ENCODE data around the gene SLC16A5.
"Not testable (repeated sequence)": the region's sequence is repeated elsewhere in the genome, so short reads cannot be mapped to it uniquely, and the experiment has no call there.

Gene SLC16A5

DNA sequence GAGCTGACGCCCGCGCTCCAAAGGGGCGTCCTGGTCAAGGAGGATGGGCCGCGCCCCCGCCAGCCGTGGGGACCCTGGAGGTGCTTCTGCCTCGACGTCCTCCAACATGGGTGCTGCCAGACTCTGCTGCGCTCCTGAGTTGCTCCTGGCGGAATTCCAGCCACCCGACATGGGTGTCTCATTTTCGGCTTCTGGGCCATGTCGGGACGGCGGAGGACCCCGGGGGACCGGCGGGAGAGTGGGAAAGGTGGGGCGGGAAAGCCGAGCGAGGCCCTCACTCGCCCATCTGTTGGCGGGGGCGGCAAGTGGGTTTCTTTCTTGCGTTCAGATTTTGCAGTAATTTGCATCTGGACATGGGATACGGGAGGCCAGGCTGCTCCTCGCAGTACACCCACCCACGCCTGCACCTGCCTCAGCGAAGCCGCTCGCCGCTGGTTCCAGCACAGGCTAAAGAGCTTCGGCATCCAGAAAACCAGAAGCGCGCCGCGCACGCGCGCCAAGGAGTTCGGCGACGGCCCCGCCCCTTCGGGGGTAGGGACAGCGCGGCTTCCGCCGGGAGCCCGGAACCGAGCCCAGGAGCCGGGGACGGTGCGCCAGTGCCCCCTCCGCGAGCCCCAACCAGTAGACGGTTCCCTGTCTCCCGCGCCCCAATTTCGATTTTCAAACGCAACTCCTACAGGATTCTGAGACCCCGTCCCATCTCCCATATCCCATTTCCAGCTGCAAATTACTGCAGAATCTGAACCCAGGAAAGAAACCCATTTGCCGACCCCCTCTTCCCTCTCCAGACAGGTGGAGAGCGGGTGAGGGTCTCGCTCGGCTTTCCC is 21.9 kb downstream of the SLC16A5 start, which contains the start of gene ARMC7:
Gene ARMC7, plus strand, starts transcription at position 563 of the 827 bp plus-strand sequence. CDS start 320 bp downstream, outside the sequence.
- DNase-seq (ENCODE audit: low read depth in 1 of 2, low spot score in 1 of 2), result peak; percentile 84 to 91

DNA sequence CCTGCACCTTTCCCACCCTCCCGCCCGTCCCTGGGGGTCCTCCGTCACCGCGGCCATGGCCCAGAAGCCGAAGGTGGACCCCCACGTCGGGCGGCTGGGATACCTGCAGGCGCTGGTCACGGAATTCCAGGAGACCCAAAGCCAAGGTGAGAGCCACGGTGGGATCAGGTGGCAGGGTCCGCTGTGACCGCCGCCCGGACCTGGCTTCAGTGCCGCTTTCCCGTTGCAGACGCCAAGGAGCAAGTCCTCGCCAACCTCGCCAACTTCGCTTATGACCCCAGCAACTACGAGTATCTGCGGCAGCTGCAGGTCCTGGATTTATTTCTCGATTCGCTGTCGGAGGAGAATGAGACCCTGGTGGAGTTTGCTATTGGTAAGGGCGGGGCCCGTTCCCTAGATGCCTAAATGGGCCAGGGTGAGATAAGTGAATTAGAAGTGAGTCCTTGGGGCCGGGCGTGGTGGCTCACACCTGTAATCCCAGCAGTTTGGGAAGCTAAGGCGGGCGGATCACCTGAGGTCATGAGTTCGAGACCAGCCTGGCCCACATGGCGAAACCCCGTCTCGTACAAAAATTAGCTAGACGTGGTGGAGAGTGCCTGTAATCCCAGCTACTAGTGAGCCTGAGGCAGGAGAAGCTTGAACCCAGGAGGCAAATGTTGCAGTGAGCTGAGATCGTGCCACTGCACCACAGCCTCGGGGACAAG is 22.6 kb downstream of the SLC16A5 start:
- DNase-seq (ENCODE audit: low read depth in 1 of 2, low spot score in 1 of 2), result no peak

DNA sequence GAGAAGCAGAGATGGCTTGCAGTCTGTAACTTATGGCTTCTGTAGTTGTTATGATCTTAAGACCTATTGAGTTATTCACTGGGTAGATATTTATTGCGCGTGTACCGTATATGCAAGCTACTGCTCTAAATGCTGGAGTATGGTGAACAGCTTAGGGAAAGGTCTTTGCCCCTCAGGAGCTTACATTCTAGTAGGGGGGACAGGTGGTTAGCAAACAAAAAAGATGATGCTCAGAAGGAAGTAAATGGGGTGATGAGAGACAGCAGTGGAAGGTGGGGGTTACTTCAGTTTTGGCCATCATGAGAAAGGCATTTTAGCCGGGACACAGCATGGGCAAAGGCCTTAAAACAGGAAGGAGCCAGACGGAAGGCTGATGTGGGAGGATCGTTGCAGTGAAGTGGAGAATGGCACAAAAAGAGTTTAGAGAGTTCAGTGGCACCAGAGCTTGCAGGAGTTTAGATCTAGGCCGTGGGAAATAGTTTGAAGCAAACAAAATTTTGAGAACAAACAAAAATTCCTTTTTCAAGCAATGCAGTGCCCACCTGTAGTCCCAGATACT is 24.1 kb downstream of the SLC16A5 start:
- DNase-seq (ENCODE audit: low read depth in 1 of 2, low spot score in 1 of 2), result no peak

DNA sequence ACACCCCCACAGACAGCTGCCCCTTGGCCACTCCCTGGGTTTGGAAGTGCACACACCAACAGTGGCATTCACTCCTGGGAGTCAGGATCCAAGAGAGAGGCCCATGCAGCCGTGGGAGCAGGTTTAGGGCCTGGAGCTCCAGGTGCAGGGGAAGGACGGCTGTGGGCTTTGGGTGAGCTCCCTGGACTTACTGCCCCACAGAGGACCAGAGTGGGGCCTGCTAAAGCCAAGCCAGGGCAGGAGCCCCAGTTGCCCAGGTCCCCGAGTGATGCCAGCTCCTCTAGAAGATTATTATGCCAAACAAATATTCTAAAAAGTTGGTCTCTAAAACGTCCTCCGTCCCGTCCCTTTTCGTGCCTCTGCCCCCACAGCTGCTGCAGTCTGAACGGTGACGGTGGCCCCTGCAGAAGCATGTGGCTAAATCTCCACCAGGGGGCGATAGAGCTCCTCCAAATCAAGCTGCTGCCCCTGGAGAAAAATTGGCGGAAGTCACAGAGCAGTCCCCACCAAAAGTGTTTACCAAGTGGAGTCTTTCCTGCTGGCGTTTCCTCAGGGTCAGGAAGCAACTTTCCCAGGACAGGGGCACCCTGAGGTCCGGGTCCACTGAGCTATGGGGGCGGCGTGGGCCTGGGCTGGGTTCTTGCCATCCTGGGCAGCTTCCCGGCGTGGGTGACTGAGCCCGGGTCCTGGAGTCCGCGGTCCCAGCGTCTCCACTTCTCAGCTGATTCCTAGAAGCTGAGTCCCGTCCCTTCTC is 26.2 kb downstream of the SLC16A5 start:
- DNase-seq (ENCODE audit: low read depth in 1 of 2, low spot score in 1 of 2), result peak; percentile 65 to 82

DNA sequence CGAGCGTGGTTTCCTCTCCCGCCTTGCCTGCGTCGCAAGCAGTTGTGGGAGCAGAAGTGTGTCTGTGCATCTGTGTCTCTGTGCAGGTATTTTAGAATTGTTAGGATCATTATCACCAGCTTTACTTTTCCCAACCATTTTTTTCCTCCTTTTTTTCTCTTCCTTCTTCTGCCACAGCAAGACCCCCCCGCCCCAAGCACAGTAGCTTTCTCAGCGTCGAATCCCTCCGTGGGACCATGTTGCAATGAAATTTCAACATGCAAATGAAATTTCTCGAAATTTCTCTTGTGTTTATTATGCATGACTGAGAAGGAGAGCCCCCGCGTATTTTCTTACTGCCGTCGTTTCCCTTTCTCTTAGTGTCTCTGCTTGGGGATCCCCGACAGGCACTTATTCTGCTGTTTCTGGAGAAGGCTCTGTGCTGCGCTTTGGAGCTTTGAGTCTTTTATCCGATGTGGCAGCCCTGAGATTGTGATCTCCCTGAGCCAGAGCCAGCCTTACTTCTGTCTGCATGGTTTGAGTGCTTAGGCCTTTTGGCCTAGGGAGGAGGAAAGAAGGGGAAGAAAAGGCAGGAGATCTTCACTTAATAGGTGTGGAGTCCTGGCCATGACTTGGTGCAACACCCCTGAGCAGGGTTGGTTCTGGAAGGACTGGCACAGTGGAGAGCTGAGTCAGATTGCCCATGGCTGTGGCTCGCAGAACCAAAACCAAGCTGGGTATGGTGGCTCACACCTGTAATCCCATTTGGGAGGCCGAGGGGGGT is 27.0 kb downstream of the SLC16A5 start:
- no peak for DNase-seq (ENCODE audit: low read depth in 1 of 2, low spot score in 1 of 2)

DNA sequence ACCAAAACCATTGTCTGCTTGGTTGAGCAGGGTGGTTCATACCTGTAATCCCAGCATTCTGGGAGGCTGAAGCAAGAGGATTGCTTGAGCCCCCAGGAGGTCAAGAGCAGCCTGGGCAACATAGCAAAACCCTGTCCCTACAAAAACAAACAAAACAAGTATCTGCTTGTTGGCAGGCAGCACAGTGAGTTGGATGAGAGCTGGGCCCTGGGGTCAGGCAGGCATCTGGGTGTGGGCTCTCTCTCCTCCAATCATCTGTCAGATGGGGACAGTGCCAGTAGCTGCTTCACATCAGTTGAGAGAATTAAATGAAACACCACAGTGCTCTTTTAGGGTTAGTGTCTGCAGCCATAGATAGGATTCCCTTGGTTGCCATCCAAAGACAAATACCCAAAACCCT is 27.8 kb downstream of the SLC16A5 start:
- no peak for DNase-seq (ENCODE audit: low read depth in 1 of 2, low spot score in 1 of 2)

DNA sequence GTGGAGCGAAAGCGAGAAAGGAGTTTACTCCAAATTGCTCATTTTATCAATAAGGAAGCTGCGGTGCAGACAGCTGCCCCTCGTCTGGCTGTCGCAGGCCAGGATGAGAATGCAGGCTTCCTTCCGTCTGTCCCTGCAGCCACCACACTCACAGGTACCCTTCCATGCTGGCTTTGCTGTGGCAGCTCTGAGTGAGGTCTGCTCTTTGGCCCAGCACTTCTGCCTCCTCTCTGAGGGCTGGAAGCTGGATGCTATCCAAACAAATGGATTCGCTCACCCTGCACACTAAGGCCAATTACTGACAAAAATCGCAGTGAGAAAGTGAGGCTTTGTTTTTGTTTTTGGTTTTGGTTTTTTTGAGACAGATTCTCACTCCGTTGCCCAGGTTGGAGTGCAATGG is 29.0 kb downstream of the SLC16A5 start:
- DNase-seq (ENCODE audit: low read depth in 1 of 2, low spot score in 1 of 2), result no peak

DNA sequence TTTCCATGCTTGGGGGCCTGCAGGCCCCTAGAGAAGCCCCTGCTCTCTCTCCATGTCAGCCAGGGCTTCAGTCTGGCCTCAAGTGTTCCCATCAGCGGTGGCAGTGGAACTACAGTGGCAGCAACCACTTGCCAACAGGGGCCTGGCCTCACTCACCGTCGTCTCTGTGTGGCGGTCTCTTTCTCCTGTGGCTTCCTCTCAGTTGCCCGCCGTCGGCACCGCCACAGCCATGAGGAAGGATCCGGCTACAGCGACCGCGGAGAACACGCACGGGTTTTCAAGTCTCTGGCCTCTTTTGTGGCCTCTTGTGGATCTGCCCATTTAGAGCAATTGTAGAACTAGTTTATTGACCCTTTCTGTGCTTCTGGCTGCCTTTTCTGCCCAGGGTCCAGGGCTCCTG is 30.6 kb downstream of the SLC16A5 start:
- no peak for DNase-seq (ENCODE audit: low read depth in 1 of 2, low spot score in 1 of 2)

DNA sequence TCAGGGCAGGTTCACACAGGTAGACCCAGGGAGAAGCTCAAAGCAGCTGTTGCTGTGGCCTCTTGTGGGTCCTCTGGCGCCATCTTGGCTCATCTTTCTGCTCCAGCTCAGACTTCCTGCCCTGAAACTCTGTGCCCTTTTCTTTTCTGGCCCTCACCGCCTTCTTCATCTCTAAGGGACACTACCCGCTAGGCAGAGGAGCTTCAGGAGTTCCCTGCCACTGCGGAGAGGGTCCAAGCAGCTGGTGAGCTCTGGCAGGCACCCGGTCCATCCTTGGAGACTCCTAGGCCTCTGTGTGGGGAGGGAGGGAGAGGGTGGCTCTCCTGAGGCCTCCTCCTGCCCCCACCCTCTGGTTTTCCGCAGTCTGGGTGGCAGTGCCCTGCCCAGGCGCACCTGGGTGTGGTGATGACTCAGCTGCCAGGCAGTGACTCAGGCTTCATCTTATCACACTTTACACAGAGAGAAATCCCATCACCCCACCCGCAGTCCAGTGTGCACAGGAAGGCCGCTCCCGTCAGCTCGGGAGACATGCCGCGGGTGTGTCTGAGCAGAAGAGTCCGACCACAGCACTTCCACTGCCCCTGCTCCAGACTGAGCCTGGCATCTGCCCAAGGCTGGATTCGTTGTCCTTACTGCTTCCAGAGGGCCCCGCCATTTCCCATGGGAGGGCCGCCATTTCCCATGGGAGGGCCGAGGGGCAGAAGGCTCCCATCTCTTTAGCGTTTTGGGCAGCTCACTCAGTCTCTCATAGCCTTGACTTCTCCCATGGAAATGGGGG is 36.5 kb downstream of the SLC16A5 start:
- DNase-seq (ENCODE audit: low read depth in 1 of 2, low spot score in 1 of 2), result peak; percentile 40 to 43

DNA sequence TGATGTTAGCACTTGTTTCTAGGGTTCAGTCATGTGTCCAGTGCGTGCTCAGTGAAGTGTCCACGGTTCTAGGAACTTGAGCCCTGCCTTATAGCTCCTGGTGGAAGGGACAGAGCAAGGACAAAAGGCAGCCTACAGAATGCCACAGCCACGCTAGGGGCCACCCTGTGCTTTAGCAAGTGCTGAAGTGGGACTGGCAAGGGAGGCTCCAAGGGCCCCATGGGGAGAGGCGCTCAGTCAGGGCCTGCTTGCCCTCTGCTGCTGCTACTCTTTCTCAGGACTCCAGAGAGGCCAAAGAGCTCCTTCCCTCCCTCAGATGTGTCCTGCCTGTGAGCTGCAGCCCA is 37.0 kb downstream of the SLC16A5 start:
- DNase-seq (ENCODE audit: low read depth in 1 of 2, low spot score in 1 of 2), result no peak

DNA sequence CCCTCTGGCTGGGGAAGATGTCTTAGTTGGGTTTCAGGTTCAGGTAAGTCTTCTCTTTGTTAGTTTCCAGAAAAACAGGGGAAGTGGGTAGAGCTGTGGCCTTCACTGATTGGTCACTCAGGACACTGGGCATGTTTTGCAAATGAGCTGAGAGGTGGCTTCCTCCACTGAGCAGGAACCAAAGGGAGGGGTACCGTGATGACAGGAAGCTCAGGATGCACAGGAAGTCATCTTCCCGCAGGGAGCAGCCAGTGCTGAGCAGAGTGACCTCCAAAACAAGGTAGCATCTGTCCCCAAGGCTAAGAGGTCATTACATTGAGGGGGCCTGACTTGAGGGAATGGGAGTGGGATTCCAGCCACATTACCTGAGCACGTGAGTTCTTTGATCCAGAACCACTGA is 38.2 kb downstream of the SLC16A5 start:
- no peak for DNase-seq (ENCODE audit: low read depth in 1 of 2, low spot score in 1 of 2)

DNA sequence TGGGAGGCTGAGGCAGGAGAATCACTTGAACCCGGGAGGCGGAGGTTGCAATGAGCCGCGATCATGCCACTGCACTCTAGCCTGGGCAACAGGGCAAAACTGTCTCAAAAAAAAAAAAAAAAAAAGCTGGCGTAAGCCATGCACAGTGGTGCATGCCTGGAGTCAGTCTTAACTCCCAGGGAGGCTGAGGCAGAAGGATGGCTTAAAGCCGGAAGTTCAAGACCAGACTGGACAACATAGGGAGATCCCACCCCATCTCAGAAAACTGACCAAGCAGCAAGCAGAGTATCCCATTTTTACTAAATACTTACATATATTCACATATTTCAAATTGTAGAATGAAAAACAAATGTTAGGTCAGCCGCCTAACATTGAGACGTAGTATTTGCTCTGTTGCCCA is 39.2 kb downstream of the SLC16A5 start:
- no peak for DNase-seq (ENCODE audit: low read depth in 1 of 2, low spot score in 1 of 2)

DNA sequence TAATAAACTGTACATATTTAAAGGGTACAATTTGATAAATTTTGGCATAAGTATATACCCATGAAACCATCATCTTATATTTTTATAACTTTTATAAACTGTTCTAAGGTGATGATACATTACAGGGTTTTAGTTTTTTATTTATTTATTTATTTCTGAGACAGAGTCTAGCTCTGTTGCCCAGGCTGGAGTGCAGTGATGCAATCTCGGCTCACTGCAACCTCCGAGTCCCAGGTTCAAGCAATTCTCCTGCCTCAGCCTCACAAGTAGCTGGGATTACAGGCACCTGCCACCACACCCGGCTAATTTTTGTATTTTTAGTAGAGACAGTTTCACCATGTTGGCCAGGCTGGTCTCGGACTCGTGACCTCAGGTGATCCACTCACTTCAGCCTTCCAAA is 40.2 kb downstream of the SLC16A5 start:
- DNase-seq (ENCODE audit: low read depth in 1 of 2, low spot score in 1 of 2), result not testable (repeated sequence)

DNA sequence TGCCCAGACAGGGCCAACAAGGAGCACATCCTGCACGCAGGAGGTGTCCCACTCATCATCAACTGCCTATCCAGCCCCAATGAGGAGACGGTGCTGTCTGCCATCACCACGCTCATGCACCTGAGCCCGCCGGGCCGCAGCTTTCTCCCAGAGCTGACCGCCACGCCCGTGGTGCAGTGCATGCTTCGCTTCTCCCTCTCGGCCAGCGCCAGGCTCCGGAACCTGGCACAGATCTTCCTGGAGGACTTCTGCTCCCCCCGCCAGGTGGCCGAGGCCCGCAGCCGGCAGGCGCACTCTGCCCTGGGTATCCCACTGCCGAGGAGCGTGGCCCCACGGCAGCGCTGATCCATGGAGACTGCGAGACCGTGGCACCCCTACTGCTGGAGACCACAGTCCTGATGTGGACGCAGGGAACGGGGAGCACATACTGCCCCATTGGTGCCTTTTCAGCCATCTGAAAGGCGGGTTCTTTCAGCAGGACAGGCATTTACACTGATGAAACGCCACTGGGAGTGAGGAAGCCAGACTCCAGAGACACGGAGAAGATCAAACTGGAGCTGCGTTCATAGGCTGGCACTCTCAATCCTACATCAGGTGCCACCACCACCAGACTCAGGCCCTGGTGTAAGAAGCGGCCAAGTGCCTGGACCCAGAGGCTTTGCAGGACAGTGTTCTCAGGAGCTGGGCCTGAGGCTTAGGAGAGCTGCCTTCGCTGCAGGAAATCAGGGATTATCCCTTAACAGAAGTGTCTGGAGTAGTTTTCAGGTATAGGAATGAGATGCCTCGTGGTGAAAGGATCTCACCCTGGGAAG is 41.1 kb downstream of the SLC16A5 start:
- DNase-seq (ENCODE audit: low read depth in 1 of 2, low spot score in 1 of 2), result no peak

DNA sequence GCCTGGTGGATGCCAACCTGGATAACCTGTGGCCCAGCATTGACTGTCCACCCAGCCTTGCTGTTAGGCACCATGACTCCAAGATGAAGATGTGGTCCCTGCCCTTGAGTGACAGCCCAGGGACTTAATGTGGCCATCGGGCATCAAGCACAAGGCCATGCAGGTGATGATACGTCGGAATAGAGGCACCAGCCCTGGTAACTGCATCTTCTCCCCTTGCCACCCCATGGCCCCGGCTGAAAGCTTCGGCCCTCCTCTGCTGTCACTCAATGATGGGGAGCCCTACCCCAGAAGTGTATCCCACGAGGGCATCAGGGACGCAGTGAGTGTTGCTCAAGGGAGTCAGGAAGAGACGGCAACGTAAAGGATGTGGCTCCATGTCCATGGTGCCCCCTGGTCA is 41.8 kb downstream of the SLC16A5 start:
- DNase-seq (ENCODE audit: low read depth in 1 of 2, low spot score in 1 of 2), result no peak

DNA sequence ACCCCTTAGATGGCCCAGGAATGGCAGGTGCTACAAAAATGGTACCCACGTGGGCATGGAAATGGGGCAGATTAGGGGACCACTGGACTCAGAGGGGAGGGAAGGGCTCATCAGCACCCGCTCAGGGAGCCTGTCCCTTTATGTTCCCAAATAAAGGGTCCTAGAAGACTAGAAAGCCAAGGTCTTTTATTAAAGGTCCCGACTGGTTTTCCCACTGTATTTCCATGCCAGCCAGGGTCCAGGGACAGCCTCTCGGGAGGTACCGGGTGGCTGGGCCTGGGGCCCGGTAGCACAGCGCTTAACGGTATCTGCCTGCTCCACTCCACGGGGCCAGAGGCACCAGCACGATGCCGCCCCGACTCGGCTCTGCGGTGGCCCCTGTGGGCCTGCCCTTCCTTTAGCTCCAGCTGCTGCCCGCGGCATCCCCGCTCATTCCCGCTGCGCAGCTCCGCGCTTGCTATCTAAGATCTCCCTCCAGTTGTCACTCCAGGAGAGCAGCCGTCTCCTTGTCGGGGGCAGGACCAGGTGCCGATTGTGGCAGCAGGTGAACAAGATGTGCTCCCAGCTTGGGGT is 42.4 kb downstream of the SLC16A5 start:
- no peak for DNase-seq (ENCODE audit: low read depth in 1 of 2, low spot score in 1 of 2)

DNA sequence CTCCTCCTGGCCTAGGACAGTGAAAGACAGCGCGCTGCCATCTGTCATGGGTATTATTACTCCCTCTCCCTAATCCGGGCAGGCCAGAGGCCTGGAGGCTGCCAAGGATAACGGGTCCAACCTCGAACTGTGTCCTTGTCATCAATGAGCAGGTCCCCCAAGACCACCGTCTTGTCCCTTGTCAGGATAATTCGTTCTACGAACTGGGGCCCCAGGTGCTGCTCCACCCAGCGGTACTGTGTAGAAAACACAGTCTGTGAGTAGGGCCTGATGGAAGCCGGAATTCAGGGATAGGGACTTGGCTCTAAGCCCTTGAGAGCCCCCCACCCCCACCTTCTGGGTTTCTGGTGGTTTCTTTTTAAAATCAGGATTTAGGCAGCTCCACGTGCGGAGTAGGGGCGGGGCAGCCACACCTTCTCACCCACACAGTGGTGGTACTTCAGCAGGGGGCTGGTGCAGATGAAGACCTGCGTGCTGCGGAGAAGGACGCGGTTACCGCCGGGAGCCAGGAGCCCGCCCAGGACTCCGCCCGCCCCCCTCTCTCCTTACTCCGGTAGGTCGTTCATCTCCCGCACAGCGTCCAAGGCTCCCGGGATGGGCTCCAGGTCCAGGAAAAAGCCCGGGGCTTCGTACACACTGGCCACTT is 43.0 kb downstream of the SLC16A5 start:
- peak in 1 of 2 donors; percentile 43 for DNase-seq (ENCODE audit: low read depth in 1 of 2, low spot score in 1 of 2)

DNA sequence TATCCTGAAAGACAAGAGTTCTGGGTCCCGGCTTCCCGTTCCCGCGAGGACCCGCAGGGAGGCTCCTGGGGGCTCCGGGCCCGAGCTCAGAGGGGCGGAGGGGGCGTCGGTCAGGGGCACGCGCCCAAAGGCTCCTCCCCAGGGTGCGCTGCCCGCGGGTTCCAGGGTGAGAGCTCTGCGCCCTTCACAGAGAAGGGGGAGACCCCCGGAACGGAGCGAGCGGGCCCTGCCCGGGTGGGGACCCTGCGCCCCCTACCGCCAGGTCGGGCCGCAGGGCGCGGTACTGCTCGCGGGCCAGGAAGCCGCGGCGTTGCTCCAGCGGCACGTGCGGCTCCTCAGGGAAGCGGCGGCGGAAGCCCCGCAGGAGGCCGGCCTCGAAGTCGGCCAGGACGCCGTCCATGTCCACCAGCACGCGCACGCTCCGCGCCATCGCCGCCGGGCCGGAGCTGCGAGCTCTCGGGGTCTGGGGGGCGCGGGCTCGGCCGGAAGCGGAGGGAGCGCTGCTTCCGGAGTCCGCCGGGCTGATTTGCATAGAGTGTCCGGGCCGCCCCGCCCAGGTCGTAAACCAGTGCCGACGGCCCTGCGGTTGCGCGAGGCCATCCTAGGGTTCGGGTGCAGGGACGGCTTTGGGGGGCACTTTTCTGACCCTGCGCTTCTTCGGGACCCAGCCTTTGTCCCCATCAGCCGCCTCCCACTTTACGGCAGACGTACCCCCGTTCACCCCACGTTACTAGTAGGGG is 43.7 kb downstream of the SLC16A5 start, which contains the start of gene NT5C:
Gene NT5C, minus strand, starts transcription at position 465 of the 740 bp plus-strand sequence. Its CDS starts 35 bp downstream, at position 430.
- DNase-seq (ENCODE audit: low read depth in 1 of 2, low spot score in 1 of 2), result peak in 1 of 2 donors; percentile 59

All from stimulated activated CD4-positive, alpha-beta T cell treated with anti-CD3 and anti-CD28 coated beads, Interleukin-15, amount 100 ng/mL, for 1 hour (primary cell).